ENCODE measurements around the gene CARD8. TPM values are rescaled to one million over a fixed set of nuclear protein-coding genes. Genes with fewer than 3 reads are reported as not detected.

Gene CARD8
- total RNA-seq, 1 experiment from 2014 or later, result 32.3 TPM

- intact Hi-C loops (cut with micrococcal nuclease; ENCODE audit: unreplicated experiment), result no loop called here
- BruUV-seq (replicated peaks), result no TSS peak
- Mint-ChIP-seq H3K4me3 (ENCODE audit: low read depth, unreplicated experiment) (no peak overlapping the region), H3K27ac (ENCODE audit: unreplicated experiment) (no peak overlapping the region), H3K9me3 (ENCODE audit: low read depth, unreplicated experiment) (peaks cover 20% of the 10 kb centered on the region), H3K4me1 (ENCODE audit: low read depth, unreplicated experiment) (no peaks in the 10 kb centered on the region), H3K27me3 (ENCODE audit: unreplicated experiment) (peaks cover 11% of the 10 kb centered on the region), H3K36me3 (ENCODE audit: insufficient read depth, unreplicated experiment) (peaks cover 6% of the 10 kb centered on the region)
- CTCF ChIA-PET, result interaction anchor here (0.7 kb wide), 1 partner anchor 38 kb away, joined by 3 read pairs; no protein-coding TSS in a partner anchor
- no peak for DNase-seq
- TF ChIP-seq CTCF (IDR thresholded peaks at IDR 0.05; ENCODE audit: unreplicated experiment), result no peak
Measured at GRCh38 chr19:48287748-48288147, 32.0 kb upstream of the CARD8 start.

GRCh38 chr19:48284896-48285295 lies 29.2 kb upstream of the CARD8 start:
- intact Hi-C loops (cut with micrococcal nuclease; ENCODE audit: unreplicated experiment), result no loop called here

GRCh38 chr19:48283908-48284307 lies 28.2 kb upstream of the CARD8 start:
- H3K9me3 Mint-ChIP-seq (ENCODE audit: low read depth, unreplicated experiment), result peaks cover 20% of the 10 kb centered on the region
- no peak for DNase-seq
- no peaks in the 10 kb centered on the region for H3K36me3 Mint-ChIP-seq (ENCODE audit: insufficient read depth, unreplicated experiment)
- CTCF ChIA-PET, result no interaction called here
- no peak for TF ChIP-seq CTCF (IDR thresholded peaks at IDR 0.05; ENCODE audit: unreplicated experiment)
- H3K27ac Mint-ChIP-seq (ENCODE audit: unreplicated experiment), result no peak overlapping the region
- no TSS peak for BruUV-seq (replicated peaks)
- no peak overlapping the region for H3K4me3 Mint-ChIP-seq (ENCODE audit: low read depth, unreplicated experiment)
- intact Hi-C loops (cut with micrococcal nuclease; ENCODE audit: unreplicated experiment), result no loop called here
- no peaks in the 10 kb centered on the region for H3K4me1 Mint-ChIP-seq (ENCODE audit: low read depth, unreplicated experiment)
- H3K27me3 Mint-ChIP-seq (ENCODE audit: unreplicated experiment), result peaks cover 11% of the 10 kb centered on the region

More at GRCh38 chr19:48284896-48285295, 29.2 kb upstream of the CARD8 start:
- no peak for TF ChIP-seq CTCF (IDR thresholded peaks at IDR 0.05; ENCODE audit: unreplicated experiment)
- CTCF ChIA-PET, result no interaction called here
- Mint-ChIP-seq H3K27me3 (ENCODE audit: unreplicated experiment) (peaks cover 11% of the 10 kb centered on the region), H3K27ac (ENCODE audit: unreplicated experiment) (no peak overlapping the region), H3K4me3 (ENCODE audit: low read depth, unreplicated experiment) (no peak overlapping the region), H3K4me1 (ENCODE audit: low read depth, unreplicated experiment) (no peaks in the 10 kb centered on the region), H3K9me3 (ENCODE audit: low read depth, unreplicated experiment) (peaks cover 20% of the 10 kb centered on the region), H3K36me3 (ENCODE audit: insufficient read depth, unreplicated experiment) (no peaks in the 10 kb centered on the region)
- no peak for DNase-seq
- BruUV-seq (replicated peaks), result no TSS peak

- Mint-ChIP-seq H3K4me3 (ENCODE audit: low read depth, unreplicated experiment) (no peak overlapping the region), H3K4me1 (ENCODE audit: low read depth, unreplicated experiment) (no peaks in the 10 kb centered on the region), H3K27ac (ENCODE audit: unreplicated experiment) (no peak overlapping the region), H3K9me3 (ENCODE audit: low read depth, unreplicated experiment) (peaks cover 4% of the 10 kb centered on the region), H3K36me3 (ENCODE audit: insufficient read depth, unreplicated experiment) (no peaks in the 10 kb centered on the region), H3K27me3 (ENCODE audit: unreplicated experiment) (no peaks in the 10 kb centered on the region)
- BruUV-seq (replicated peaks), result no TSS peak
- TF ChIP-seq CTCF (IDR thresholded peaks at IDR 0.05; ENCODE audit: unreplicated experiment), result no peak
- intact Hi-C loops (cut with micrococcal nuclease; ENCODE audit: unreplicated experiment), result no loop called here
- DNase-seq, result no peak
- CTCF ChIA-PET, result no interaction called here
Measured at GRCh38 chr19:48279747-48280146, 24.0 kb upstream of the CARD8 start.

All from Calu3 (cell line).